ENCODE results near the gene KMT2A.
A peak's percentile ranks its signal among the peaks of the same experiment; 100 is the strongest.

KMT2A gene

GRCh38 chr11:118430956-118431355 is 5.3 kb upstream of the KMT2A start:
- peaks cover 16 to 18% of the 10 kb centered on the region in 2 experiments for H3K4me1 ChIP-seq (ENCODE audit: control insufficient read depth in 1 of 2, insufficient read depth in 1 of 2, low read depth in 1 of 2, low read length in 1 of 2)
- no peak overlapping the region for H3K4me3 ChIP-seq (ENCODE audit: low read depth in 1 of 2, low read length in 1 of 2)
- H3K27ac ChIP-seq = no peak overlapping the region
- H3K9me3 ChIP-seq = no peaks in the 10 kb centered on the region
- H3K36me3 ChIP-seq = no peaks in the 10 kb centered on the region
- peaks cover 52% of the 10 kb centered on the region for H3K27me3 ChIP-seq
- TF ChIP-seq CTCF (IDR thresholded peaks at IDR 0.05) = no peak

- no peak overlapping the region for H3K27ac ChIP-seq
- no peaks in the 10 kb centered on the region for H3K9me3 ChIP-seq
- peaks cover 39 to 43% of the 10 kb centered on the region in 2 experiments for H3K4me1 ChIP-seq (ENCODE audit: control insufficient read depth in 1 of 2, insufficient read depth in 1 of 2, low read depth in 1 of 2, low read length in 1 of 2)
- H3K27me3 ChIP-seq = peaks cover 37% of the 10 kb centered on the region
- peak overlapping the region in 1 of 2 experiments; percentile 87 for H3K4me3 ChIP-seq (ENCODE audit: low read depth in 1 of 2, low read length in 1 of 2)
- no peak for TF ChIP-seq CTCF (IDR thresholded peaks at IDR 0.05)
- H3K36me3 ChIP-seq = no peaks in the 10 kb centered on the region
Observed at GRCh38 chr11:118434123-118434552, 2.2 kb upstream of the KMT2A start.

- H3K9me3 ChIP-seq = no peaks in the 10 kb centered on the region
- no peak for TF ChIP-seq CTCF (IDR thresholded peaks at IDR 0.05)
- H3K36me3 ChIP-seq = no peaks in the 10 kb centered on the region
- H3K4me3 ChIP-seq (ENCODE audit: low read depth in 1 of 2, low read length in 1 of 2) = peak overlapping the region; percentile 86 to 87
- H3K27me3 ChIP-seq = peaks cover 31% of the 10 kb centered on the region
- peaks cover 39 to 45% of the 10 kb centered on the region in 2 experiments for H3K4me1 ChIP-seq (ENCODE audit: control insufficient read depth in 1 of 2, insufficient read depth in 1 of 2, low read depth in 1 of 2, low read length in 1 of 2)
- H3K27ac ChIP-seq = no peak overlapping the region
Observed at GRCh38 chr11:118434553-118435289, 1.6 kb upstream of the KMT2A start.

GRCh38 chr11:118435290-118435892 is 901 bp upstream of the KMT2A start:
- Histone ChIP-seq H3K27ac (peak overlapping the region; percentile 73), H3K4me3 (ENCODE audit: low read depth in 1 of 2, low read length in 1 of 2) (peak overlapping the region; percentile 86 to 87), H3K4me1 (ENCODE audit: control insufficient read depth in 1 of 2, insufficient read depth in 1 of 2, low read depth in 1 of 2, low read length in 1 of 2) (peaks cover 39 to 45% of the 10 kb centered on the region in 2 experiments), H3K27me3 (peaks cover 28% of the 10 kb centered on the region), H3K9me3 (no peaks in the 10 kb centered on the region), H3K36me3 (no peaks in the 10 kb centered on the region)
- no peak for TF ChIP-seq CTCF (IDR thresholded peaks at IDR 0.05)

- Histone ChIP-seq H3K27me3 (peaks cover 23% of the 10 kb centered on the region), H3K4me1 (ENCODE audit: control insufficient read depth in 1 of 2, insufficient read depth in 1 of 2, low read depth in 1 of 2, low read length in 1 of 2) (peaks cover 39 to 45% of the 10 kb centered on the region in 2 experiments), H3K27ac (peak overlapping the region; percentile 73), H3K4me3 (ENCODE audit: low read depth in 1 of 2, low read length in 1 of 2) (peak overlapping the region; percentile 86 to 87), H3K36me3 (no peaks in the 10 kb centered on the region), H3K9me3 (no peaks in the 10 kb centered on the region)
- no peak for TF ChIP-seq CTCF (IDR thresholded peaks at IDR 0.05)
Observed at GRCh38 chr11:118436639-118437207, 431 bp downstream of the KMT2A start.

All from neutrophil (primary cell).